ENCODE results near the gene FRMD4A.

- TF ChIP-seq POLR2A (IDR thresholded peaks at IDR 0.05; ENCODE audit: low read depth, low read length): no peak
- TF ChIP-seq POLR2AphosphoS5 (IDR thresholded peaks at IDR 0.05; ENCODE audit: low read depth, low read length): no peak
Measured at GRCh38 chr10:13741438-13741837, 589.3 kb downstream of the FRMD4A start.

Measured in GM12892 (cell line).